Vagina (tissue), 2 donors: ENCODE data around the gene KIAA1755. TPM values are rescaled to one million over a fixed set of nuclear protein-coding genes. Genes with fewer than 3 reads are reported as not detected.

Experiments used
- DNase-seq, 2 donors: peaks; one replicate each; pipeline ENCODE4 v3.0.0-alpha.2; 2017; ENCODE audit errors: extremely low spot score in 2 of 2
- H3K27ac ChIP-seq: fragments of 200-600 bp; sonication (generic); one replicate; pipeline ENCODE4 v1.5.1; 2019
- H3K27me3 ChIP-seq: fragments of 200-600 bp; sonication (generic); one replicate; pipeline ENCODE4 v1.5.1; 2019
- H3K36me3 ChIP-seq, 2 donors: fragments of 200-600 bp; sonication (generic); one replicate each; pipeline ENCODE4 v1.5.1; 2017 to 2019
- H3K4me1 ChIP-seq: fragments of 200-600 bp; sonication (generic); one replicate; pipeline ENCODE4 v1.5.1; 2019
- H3K4me3 ChIP-seq, 2 donors: fragments of 200-600 bp; sonication (generic); 1 replicate in 1 of 2; 2 replicates in 1 of 2; pipeline ENCODE4 v1.5.1; 2016 to 2019
- H3K9me3 ChIP-seq: fragments of 200-600 bp; sonication (generic); one replicate; pipeline ENCODE4 v1.5.1; 2019
- CTCF ChIP-seq, 3 experiments: fragments of 450-650 bp in 2 of 3; fragments of 200-600 bp in 1 of 3; sonication (generic) in 1 of 3; IDR thresholded peaks; one replicate each; pipeline ENCODE4 v1.5.1; 2017 to 2019; ENCODE audit warnings: antibody characterized with exemption in 3 of 3, mild to moderate bottlenecking in 2 of 3, moderate library complexity in 2 of 3
- POLR2A ChIP-seq, 2 donors: fragments of 450-650 bp; IDR thresholded peaks; one replicate each; pipeline ENCODE4 v1.6.1; 2017; ENCODE audit warnings: antibody characterized with exemption in 2 of 2, mild to moderate bottlenecking in 2 of 2, moderate library complexity in 2 of 2
- POLR2AphosphoS5 ChIP-seq, 2 donors: sonication (generic); formaldehyde crosslinking; IDR thresholded peaks; one replicate each; pipeline ENCODE4 v1.9.0; 2017; ENCODE audit warnings: antibody characterized with exemption in 2 of 2, mild to moderate bottlenecking in 2 of 2, low read depth in 1 of 2; ENCODE audit not compliant: insufficient read depth in 1 of 2
- intact Hi-C: fragments of 100-400 bp; cut with DNase I; formaldehyde crosslinking; loops from one replicate; pipeline ENCODE4 v1.15.1; 2023
- total RNA-seq: library from RNA; depleted of rRNA; stranded (reverse); fragments of >200 nt; gene quantifications from one replicate; pipeline ENCODE4 v1.2.3, GENCODE V29; 2016

The KIAA1755 gene
- total RNA-seq, 1 donor from 2014 or later, result 2.7 TPM

- intact Hi-C loops, result no loop called here
- TF ChIP-seq POLR2AphosphoS5 (IDR thresholded peaks at IDR 0.05; ENCODE audit: insufficient read depth in 1 of 2, low read depth in 1 of 2) (no peak), POLR2A (IDR thresholded peaks at IDR 0.05) (no peak), CTCF (IDR thresholded peaks at IDR 0.05) (no peak)
- Histone ChIP-seq H3K4me3 (no peak overlapping the region), H3K9me3 (no peaks in the 10 kb centered on the region), H3K4me1 (peaks cover 7% of the 10 kb centered on the region), H3K36me3 (no peaks in the 10 kb centered on the region), H3K27me3 (no peaks in the 10 kb centered on the region), H3K27ac (no peak overlapping the region)
- no peak for DNase-seq
These were observed 52.0 kb downstream of the KIAA1755 start for GRCh38 chr20:38208523-38208922.

- Histone ChIP-seq H3K4me3 (no peak overlapping the region), H3K27me3 (no peaks in the 10 kb centered on the region), H3K9me3 (no peaks in the 10 kb centered on the region), H3K4me1 (peaks cover 5% of the 10 kb centered on the region), H3K36me3 (no peaks in the 10 kb centered on the region), H3K27ac (no peak overlapping the region)
- DNase-seq, result no peak
- TF ChIP-seq POLR2A (IDR thresholded peaks at IDR 0.05), result no peak
- intact Hi-C loops, result no loop called here
These were observed 52.4 kb downstream of the KIAA1755 start for GRCh38 chr20:38208088-38208487.

- H3K4me3 ChIP-seq, result no peak overlapping the region
- no peak overlapping the region for H3K27ac ChIP-seq
- no peak for TF ChIP-seq POLR2A (IDR thresholded peaks at IDR 0.05)
- no peak for TF ChIP-seq POLR2AphosphoS5 (IDR thresholded peaks at IDR 0.05; ENCODE audit: insufficient read depth in 1 of 2, low read depth in 1 of 2)
- no peak for TF ChIP-seq CTCF (IDR thresholded peaks at IDR 0.05)
- peaks cover under 1% of the 10 kb centered on the region for H3K4me1 ChIP-seq
- H3K36me3 ChIP-seq, result no peaks in the 10 kb centered on the region
- H3K9me3 ChIP-seq, result no peaks in the 10 kb centered on the region
- DNase-seq, result no peak
- intact Hi-C loops, result no loop called here
- H3K27me3 ChIP-seq, result no peaks in the 10 kb centered on the region
These were observed 52.9 kb downstream of the KIAA1755 start for GRCh38 chr20:38207621-38208020.

GRCh38 chr20:38205001-38205400 is 55.5 kb downstream of the KIAA1755 start:
- Histone ChIP-seq H3K4me3 (no peak overlapping the region), H3K4me1 (no peaks in the 10 kb centered on the region), H3K27ac (no peak overlapping the region), H3K9me3 (no peaks in the 10 kb centered on the region), H3K27me3 (no peaks in the 10 kb centered on the region), H3K36me3 (no peaks in the 10 kb centered on the region)
- no peak for DNase-seq
- TF ChIP-seq POLR2A (IDR thresholded peaks at IDR 0.05) (no peak), POLR2AphosphoS5 (IDR thresholded peaks at IDR 0.05; ENCODE audit: insufficient read depth in 1 of 2, low read depth in 1 of 2) (no peak), CTCF (IDR thresholded peaks at IDR 0.05) (no peak)
- intact Hi-C loops, result no loop called here

- Histone ChIP-seq H3K4me3 (no peak overlapping the region), H3K9me3 (no peaks in the 10 kb centered on the region), H3K27me3 (no peaks in the 10 kb centered on the region), H3K4me1 (no peaks in the 10 kb centered on the region), H3K27ac (no peak overlapping the region), H3K36me3 (no peaks in the 10 kb centered on the region)
- TF ChIP-seq CTCF (IDR thresholded peaks at IDR 0.05), result no peak
- intact Hi-C loops, result no loop called here
- DNase-seq, result no peak
These were observed 56.6 kb downstream of the KIAA1755 start for GRCh38 chr20:38203981-38204357.
